Ramos (cell line): ENCODE measurements around the gene NACA.
"Not testable (repeated sequence)": the region's sequence is repeated elsewhere in the genome, so short reads cannot be mapped to it uniquely, and the experiment has no call there.

Experiments used
- in situ Hi-C: fragments of 300-500 bp; cut with MboI; formaldehyde crosslinking; loops from one replicate; pipeline ENCODE4 v1.14.3; 2022; ENCODE audit warnings: low sequenced_read_pairs; ENCODE audit not compliant: unreplicated experiment

Gene NACA

DNA sequence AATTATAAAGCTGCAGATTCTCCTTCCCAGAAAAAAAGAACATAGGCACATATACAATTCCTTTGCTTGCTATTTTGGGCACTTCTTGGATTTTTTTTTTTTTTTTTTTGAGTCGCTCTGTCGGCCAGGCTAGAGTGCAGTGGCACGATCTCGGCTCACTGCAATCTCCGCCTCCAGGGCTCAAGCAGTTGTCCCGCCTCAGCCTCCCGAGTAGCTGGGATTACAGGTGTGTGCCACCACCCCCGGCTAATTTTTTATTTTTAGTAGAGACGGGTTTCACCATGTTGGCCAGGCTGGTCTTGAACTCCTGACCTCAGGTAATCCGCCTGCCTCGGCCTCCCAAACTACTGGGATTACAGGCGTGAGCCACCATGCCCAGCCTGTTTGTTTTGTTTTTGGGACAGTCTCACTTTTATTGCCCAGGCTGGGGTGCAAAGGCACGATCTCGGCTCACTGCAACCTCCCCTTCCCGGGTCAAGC lies 1.1 kb upstream of the NACA start:
- in situ Hi-C loops: not testable (repeated sequence)

DNA sequence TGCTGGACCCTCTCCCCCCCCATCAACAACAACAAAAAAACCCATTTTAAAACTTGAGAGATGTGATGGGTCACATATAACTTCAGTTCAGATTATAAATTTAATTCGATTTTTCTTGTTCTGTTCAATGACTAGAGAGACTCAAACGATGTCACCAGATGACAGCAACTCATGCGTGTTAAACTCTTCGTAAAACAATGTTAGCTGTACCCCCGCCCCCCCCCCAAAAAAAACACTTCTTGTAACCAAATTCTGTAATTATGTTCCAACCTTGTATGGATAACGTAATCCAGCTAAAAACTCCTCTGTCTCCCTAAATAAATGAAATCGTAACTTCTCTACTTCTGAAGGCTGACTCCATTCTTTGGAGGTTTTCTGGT lies 614 bp upstream of the NACA start:
- in situ Hi-C loops: no loop called here

DNA sequence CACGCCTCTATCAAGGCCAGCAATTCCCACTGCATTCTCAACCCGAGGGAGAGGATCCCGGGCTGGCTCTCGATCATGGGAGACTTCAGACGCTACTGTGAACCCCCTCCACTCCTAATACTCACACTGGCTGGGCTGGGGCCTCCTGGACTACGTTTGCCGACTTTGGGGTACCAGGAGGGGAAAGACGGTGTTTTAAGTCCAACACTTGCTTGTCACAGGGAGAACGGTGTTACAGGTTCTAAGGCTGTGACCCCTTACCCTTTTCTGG lies 463 bp downstream of the NACA start:
- in situ Hi-C loops: no loop called here

DNA sequence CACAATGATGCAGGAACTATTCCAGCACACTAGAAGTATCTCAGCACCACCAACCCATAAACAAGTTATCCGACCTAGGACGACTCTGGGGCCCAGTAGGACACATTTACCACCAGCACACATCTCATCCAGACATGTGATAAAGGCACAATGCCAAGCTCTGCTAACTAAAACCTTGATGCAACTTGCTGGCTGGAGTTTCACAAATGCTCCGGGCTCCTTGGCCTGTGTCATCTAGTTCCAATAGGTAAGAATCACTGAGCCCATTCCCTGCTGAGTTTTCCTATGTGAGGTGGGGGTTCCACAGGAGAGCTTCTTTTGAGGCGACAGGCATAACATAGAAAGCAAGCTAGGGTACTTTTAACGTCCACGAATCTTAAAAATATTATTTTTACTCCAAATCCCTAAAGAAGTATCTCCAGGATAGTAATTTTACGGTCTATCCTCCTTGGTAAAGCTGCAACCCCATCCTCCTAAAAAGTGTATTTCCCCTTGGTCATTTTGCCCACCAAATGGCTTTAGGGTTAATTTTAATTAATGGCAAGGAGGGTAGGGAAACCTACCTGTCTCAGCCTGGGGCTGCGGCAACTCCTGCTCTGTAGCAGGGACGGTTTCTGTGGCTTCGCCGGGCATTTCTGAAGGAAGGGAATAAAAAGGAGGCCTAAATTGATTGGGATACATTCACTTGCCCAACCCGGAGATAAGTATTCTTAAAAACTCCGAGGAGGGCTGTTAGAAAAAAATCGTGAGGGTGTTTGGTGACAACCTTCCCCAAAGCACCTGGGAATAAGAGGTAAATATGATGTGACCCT lies 1.0 kb downstream of the NACA start:
- in situ Hi-C loops: no loop called here

DNA sequence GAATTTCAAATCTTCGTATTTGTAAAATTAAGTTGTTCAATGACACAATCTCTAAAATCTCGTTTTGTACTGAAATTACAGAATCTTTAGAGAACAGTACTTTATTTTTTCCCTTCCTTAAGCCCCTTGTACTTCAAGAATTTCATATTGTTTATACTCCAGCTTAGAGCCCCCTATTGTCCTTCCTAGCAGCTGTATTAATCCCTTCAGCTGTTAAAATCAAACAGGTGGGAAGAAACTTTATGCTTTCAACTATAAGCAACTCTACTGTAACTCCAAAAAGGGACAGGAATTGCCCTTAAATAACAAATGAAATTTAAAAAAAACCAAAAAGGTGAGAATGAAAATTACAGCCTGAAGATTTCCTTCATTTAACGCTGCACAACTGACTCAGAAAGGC lies 1.7 kb downstream of the NACA start:
- in situ Hi-C loops: no loop called here

DNA sequence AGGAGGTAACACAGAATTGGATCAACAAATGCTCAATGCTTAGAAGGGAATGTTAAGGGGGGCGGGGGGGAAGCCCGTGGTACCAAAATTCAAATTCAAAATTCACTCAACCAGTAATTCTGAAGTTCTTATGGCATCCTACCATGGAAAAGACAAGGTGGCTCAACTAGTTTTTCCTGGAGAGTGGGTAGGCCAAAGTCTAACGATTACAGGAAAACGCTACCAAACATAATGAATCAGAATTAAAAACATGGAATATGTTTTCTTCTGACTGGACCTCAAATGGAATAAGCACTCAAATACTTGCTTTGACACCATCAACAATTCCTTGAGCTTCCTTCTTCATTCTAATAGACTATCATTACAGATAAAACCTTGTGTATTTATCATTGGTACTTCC lies 2.3 kb downstream of the NACA start:
- in situ Hi-C loops: no loop called here

DNA sequence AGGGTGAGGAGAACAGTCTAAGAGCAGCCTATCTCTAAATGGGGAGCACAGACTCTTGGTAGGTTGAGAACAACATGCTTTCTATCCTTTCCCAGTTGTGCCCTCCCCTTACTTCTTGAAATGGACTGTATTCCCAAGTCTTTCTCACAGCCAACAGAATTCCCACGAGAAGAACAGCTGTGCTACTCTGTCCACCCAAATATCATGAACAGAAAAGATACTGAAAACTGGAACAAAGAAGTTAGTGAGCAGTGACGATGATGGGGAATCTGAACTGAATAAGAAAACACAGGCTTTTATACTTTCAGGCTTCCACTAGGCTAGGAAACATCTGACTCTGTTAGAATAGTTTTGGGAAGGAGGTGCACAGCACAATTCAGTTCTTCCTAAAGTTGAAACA lies 3.4 kb downstream of the NACA start:
- in situ Hi-C loops: no loop called here

DNA sequence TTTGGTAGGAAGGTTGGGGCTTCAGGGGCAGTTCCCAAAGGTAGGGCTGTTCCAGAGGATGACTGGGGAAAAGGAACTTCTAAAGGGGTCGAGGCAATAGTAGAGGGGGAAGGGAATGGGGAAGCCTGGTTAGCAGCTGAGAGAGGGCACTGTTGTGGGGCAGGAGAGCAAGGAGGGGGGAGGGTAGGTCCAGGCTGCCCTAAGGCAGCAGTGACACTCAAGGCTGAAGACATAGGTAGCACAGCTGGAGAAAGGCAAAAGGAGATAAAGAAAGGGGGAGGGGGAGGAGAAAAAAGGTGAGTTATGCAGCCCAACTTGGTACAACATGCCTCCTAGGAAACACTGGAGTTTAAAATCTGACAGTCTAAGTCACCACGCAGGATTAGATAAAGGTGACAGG lies 3.9 kb downstream of the NACA start:
- in situ Hi-C loops: no loop called here

DNA sequence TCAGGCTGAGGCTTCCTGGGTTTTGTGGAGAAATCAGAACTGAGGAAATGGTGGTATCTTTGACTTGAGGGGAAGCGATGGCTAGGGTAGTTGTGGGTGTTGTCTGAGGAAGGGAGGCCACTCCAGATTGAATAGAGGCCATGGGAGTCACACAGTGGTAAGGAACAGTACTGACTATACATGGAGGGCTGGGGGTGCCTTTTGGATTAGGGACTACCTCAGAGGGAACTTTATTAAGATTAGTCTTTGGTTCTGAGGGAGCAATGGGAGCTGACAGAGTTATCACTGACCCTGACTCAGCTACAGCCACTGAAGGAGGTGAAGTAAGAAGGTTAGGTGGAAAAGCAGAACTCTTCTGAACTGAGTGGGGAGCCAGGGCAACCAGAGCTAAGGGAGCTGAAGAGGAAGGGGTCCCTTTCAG lies 4.4 kb downstream of the NACA start:
- in situ Hi-C loops: no loop called here

DNA sequence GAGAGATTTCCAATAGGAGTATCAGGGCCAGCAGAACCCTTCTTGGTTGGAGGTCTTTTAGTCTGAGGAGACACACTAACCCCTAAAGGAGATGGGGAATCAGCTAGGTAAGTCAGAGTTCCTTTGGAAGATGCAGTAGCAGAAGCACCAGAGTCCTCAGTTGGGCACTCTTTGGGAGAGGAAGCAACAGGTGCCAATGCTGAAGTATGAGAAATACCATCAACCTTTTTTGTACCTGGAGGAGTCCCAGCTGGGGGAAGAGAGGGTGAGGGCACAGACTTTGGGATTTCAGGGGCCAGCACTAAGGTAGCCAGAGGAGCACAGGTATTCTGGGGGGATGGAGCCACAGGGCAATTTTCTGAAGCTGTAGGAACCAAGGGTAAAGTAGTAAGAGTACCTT lies 6.0 kb downstream of the NACA start:
- in situ Hi-C loops: no loop called here

DNA sequence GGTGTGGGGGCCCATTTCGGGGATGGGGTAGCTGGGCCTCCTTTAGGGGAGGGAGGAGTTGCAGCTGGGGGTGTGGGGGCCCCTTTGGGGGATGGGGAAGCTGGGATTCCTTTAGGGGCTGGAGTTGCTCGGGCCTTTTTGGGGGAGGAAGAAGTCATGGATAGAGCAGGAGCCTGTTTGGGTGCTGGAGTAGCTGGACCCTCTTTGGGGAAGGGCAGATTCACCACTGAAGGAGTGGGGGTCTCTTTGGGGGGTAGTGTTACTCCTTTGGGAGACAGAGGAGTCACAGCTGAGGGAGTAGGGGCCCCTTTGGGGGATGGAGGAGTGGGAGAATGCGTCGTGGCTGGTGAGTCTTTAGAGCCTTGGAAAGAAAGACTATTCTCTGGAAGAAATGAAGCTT lies 6.5 kb downstream of the NACA start:
- in situ Hi-C loops: no loop called here

DNA sequence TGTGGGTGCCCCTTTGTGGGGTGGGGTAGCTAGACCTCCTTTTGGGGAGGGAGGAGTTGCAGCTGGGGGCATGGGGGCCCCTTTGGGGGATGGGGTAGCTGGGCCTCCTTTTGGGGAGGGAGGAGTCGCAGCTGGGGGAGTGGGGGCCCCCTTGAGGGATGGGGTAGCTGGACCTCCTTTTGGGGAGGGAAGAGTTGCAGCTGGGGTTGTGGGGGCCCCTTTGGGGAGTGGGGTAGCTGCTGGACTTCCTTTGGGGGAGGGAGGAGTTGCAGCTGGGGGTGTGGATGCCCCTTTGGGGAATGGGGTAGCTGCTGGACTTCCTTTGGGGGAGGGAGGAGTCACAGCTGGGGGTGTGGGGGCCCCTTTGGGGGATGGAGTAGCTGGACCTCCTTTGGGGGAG lies 7.0 kb downstream of the NACA start:
- in situ Hi-C loops: no loop called here

DNA sequence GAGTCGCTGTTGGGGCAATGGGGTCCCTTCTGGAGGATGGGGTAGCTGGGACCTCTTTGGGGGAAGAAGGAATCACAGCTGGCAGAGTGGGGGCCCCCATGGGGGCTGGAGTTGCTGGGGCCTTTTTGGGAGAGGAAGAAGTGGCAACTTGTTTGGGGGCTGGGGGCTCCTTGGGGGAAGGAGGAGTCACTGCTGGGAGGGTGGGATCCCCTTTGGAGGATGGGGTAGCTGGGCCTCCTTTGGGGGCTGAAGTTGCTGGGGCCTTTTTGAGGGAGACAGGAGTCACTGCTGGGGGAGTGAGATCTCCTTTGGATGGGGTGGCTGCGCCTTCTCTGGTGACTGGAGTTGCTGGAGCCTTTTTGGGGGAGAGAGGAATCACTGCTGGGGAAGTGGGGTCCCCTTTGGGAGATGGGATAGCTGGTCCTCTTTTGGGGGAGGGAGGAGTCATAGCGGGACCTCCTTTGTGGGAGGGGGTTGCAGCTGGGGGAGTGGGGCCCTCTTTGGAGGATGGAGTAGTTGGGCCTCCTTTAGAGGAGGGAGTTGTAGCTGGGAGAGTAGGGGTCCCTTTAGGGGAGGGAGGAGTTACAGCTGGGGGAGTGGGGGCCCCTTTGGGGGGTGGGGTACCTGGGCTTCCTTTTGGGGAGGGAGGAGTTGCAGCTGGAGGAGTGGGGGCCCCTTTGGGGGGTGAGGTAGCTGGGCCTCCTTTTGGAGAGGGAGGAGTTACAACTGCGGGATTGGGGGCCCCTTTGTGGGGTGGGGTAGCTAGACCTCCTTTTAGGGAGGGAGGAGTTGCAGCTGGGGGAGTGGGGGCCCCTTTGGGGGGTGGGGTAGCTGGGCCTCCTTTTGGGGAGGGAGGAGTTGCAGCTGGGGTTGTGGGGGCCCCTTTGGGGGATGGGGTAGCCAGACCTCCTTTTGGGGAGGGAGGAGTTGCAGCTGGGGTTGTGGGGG lies 7.9 kb downstream of the NACA start:
- in situ Hi-C loops: no loop called here

DNA sequence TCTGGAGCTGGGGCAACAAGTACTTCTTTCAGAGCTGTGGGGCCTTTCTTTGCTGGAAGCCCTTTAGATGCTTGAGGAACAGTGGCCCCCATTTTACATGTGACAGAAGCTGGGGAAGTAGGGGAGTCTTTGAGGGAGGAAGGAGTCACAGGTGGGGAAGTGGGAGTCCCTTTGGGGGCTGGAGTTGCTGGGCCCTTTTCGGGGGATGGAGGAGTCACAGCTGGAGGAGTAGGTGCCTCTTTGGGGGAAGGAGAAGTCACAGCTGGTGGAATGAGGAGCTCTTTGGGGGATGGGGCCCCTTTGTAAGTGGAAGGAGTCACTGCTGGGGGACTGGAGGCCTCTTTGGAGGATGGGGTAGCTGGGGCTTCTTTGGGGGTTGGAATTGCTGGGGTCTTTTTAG lies 8.6 kb downstream of the NACA start:
- in situ Hi-C loops: no loop called here

DNA sequence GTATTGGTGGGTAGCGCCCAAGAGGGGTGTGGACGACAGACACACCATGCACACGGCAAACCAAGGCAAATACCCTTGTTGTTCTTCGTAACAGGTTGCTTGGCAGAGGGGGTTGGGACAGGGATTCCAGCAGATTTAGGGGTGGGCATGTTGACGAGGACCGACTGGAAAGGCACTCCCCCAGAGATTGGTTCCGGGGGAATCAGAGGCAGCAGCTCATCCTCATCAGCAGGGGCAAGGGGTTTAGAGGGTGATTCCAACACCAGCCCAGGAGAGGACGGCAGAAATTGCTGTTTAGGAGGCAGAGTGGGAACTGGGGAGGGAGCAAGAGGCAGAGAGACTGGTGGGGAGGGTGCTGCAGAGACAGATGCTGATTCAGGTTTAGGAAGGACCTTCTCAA lies 9.3 kb downstream of the NACA start:
- in situ Hi-C loops: no loop called here

DNA sequence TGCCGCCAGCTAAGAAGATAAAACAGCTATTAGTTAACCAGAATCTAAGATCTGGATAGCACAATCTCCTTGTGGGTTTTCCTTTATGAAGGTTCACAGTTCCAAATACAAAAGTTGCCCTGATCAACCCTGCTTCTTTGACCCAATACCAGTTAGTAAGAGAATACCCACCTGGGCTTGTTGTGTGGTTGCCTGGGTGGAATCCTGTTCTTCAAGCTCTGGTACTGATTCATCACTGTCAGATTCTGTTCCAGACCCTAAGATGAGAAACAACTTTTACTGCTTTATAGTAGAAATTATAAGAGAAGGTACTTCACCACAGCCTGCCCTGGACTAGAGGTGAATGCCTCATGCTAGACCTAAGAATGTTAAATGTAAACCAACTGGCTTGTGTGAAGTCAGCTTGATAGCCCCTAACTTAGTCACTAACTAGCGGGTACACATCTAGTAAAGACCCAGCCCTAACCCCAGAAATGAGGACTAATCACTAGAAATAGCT lies 10.6 kb downstream of the NACA start:
- in situ Hi-C loops: no loop called here

DNA sequence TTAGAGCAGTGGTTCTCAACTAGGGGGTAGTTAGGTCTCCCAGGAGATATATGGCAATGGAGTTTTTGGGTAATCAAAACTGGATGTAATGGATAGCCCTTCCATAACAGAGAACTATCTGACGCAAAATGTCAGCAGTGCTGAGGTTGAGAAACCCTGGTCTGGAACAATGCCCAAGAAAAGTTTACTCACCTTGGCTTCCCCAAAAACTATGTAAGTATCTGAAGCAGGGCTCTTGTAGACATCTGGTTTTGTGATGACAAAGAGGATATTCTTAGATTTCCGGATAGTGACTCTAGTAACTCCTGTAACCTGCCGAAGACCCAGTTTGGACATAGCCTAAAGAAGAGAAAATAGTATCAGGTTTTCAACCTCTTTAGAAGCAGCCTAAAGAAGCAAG lies 11.8 kb downstream of the NACA start:
- in situ Hi-C loops: no loop called here

DNA sequence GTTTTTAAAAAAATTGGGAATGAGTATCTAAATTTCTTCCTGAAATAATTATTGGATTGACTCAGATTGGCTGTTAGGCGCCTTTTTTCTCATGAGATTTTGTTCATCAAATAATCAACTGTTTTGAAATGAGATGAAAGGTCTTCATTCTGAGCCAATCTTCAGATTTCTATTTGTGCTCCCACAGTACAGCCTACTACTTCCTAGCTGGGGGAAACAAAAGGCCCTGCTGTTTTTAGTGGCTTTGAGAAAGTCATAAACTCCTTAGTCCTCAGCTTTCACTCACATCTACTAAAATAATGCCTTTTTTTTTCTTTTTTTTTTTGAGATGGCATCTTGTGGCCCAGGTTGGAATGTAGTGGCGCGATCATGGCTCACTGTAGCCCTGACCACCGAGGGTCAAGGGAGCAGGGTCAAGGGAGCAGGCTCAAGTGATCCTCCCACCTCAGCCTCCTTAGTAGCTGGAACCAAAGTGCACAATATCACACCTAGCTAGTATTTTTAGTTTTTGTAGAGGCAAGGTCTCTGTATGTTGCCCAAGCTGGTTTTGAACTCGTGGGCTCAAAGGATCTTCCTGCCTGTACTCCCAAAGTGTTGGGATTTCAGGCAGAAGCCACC lies 15.2 kb downstream of the NACA start:
- in situ Hi-C loops: no loop called here

DNA sequence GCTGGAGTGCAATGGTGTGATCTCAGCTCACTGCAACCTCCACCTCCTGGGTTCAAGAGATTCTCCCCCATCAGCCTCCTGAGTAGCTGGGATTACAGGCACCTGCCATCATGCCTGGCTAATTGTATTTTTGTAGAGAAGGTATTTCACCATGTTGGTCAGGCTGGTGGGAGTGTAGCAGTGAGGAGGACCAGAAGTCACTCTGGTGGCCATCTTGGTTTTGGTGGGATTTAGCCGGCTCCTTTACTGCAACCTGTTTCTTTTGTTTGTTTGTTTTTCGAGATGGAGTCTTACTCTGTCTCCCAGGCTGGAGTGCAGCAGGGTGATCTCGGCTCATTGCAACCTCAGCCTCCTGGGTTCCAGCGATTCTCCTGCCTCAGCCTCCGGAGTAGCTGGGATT lies 20.6 kb downstream of the NACA start:
- in situ Hi-C loops: not testable (repeated sequence)

DNA sequence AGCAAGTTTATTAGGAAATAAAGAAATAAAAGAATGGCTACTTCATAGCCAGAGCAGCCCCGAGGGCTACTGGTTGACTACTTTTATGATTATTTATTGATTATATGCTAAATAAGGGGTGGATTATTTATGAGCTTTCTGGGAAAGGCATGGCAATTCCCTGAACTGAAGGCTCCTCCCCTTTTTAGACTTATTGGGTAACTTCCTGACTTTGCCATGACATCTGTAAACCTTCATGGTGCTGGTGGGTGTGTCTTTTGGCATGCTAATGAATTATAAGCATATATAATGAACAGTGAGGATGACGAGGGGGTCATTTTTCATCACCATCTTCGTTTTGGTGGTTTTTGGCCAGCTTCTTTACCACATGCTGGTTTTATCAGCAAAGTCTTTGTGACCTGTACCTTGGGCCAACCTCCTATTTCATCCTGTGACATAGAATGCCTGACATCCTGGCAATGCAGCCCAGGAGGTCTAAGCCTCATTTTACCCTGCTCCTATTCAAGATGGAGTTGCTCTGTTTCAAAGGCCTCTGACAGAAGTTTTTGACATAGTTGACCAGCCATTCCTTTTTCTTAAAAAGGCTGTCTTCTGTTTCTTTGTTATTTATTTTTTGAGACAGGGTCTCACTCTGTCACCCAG lies 26.0 kb downstream of the NACA start:
- in situ Hi-C loops: no loop called here
